Mucosa of descending colon (tissue), 3 donors: ENCODE results near the gene POLK. TPM values are rescaled to one million over a fixed set of nuclear protein-coding genes. Genes with fewer than 3 reads are reported as not detected.
A peak's percentile ranks its signal among the peaks of the same experiment; 100 is the strongest.
"Not testable (repeated sequence)": the region's sequence is repeated elsewhere in the genome, so short reads cannot be mapped to it uniquely, and the experiment has no call there.

Experiments
- ATAC-seq: fragments of 200-7000 bp; cut with Tn5 transposase; one replicate; pipeline ENCODE4 v1.9.1; 2020; ENCODE audit warnings: mild to moderate bottlenecking, moderate library complexity
- DNase-seq, 3 donors: peaks; one replicate each; pipeline ENCODE4 v3.0.0-alpha.2; 2020
- H3K36me3 ChIP-seq: fragments of 200-600 bp; one replicate; pipeline ENCODE4 v1.8.0; 2021; ENCODE audit warnings: low read depth, mild to moderate bottlenecking
- H3K4me1 ChIP-seq: fragments of 200-600 bp; one replicate; pipeline ENCODE4 v1.8.0; 2021; ENCODE audit warnings: low read depth, mild to moderate bottlenecking
- H3K4me3 ChIP-seq: fragments of 200-600 bp; one replicate; pipeline ENCODE4 v1.8.0; 2021; ENCODE audit warnings: mild to moderate bottlenecking
- H3K9me3 ChIP-seq: fragments of 200-600 bp; one replicate; pipeline ENCODE4 v1.8.0; 2021; ENCODE audit warnings: mild to moderate bottlenecking
- intact Hi-C, 2 donors: fragments of 100-400 bp; cut with DNase I in 1 of 2; cut with micrococcal nuclease in 1 of 2; formaldehyde crosslinking; loops; one replicate each; pipeline versions ENCODE4 v1.11.0 to v1.11.1; 2022; cut with DNase I, micrococcal nuclease
- total RNA-seq, 3 donors: library from RNA; stranded (reverse); fragmentation: NEBNext Ultra II Directional in 2 of 3; extraction: Animal tissue kit (Norgen Biotek cat#: 25700) in 2 of 3; gene quantifications; one replicate each; pipeline versions ENCODE4 v1.2.1 to v1.2.4, GENCODE V29; 2021 to 2023
- TF ChIP-seq, protein P1 (sequence below): fragments of 200-600 bp; IDR thresholded peaks from one replicate; pipeline ENCODE4 v1.8.0; 2022; ENCODE audit warnings: antibody characterized with exemption, mild to moderate bottlenecking
- donor health status: DM: no; HTN: no; CAD: no; lungs with moderate emphysema.
- donor health status: DM: no; HTN: no; CAD: no.
- donor health status: DM: no; HTN: yes; CAD: no.

The POLK gene
- total RNA-seq, 3 donors from 2014 or later: 15.3 to 32.5 (median 17.6) TPM

DNA sequence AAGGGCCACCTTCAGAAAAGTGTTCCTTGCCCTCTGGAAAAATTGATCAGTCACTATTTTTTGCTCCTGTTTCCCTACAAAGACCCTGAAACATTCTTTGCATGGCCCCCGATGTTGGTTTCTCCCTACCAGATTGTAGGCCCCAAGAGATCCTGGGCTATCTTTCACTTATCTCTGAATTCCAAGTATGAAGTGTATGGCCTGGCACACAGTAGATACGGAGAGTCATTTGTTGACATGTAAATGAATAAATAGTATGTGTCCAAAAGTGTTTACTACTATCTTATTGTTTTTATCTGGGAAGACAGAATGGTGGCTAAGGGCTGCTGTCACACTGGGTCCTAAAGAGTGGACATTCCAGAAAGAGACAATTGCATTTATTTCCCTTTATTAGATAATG, 92.1 kb downstream of the POLK start:
- Histone ChIP-seq H3K9me3 (no peaks in the 10 kb centered on the region), H3K36me3 (no peaks in the 10 kb centered on the region), H3K4me1 (no peaks in the 10 kb centered on the region), H3K4me3 (no peak overlapping the region)
- ATAC-seq (no peak), DNase-seq (no peak)
- intact Hi-C loops: no loop called here
- TF ChIP-seq, protein P1, sequence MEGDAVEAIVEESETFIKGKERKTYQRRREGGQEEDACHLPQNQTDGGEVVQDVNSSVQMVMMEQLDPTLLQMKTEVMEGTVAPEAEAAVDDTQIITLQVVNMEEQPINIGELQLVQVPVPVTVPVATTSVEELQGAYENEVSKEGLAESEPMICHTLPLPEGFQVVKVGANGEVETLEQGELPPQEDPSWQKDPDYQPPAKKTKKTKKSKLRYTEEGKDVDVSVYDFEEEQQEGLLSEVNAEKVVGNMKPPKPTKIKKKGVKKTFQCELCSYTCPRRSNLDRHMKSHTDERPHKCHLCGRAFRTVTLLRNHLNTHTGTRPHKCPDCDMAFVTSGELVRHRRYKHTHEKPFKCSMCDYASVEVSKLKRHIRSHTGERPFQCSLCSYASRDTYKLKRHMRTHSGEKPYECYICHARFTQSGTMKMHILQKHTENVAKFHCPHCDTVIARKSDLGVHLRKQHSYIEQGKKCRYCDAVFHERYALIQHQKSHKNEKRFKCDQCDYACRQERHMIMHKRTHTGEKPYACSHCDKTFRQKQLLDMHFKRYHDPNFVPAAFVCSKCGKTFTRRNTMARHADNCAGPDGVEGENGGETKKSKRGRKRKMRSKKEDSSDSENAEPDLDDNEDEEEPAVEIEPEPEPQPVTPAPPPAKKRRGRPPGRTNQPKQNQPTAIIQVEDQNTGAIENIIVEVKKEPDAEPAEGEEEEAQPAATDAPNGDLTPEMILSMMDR: no peak

DNA sequence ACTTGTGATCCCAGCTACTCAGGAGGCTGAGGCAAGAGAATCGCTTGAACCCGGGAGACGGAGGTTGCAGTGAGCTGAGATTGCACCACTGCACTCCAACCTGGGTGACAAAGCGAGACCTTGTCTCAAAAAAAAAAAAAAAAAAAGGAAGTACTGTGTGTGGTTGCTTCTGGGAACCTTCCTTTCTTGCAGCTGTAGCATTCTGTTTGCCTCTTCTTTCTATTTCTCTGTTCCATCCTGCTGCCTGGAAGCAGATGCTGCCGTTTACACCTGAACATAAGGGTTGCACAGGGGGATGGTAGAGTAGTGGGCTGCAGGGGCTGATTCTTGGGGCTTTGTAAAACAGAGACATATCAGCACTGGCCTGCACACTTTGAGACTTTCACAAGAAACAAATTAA, 95.7 kb downstream of the POLK start:
- DNase-seq, H3K36me3 ChIP-seq, H3K9me3 ChIP-seq, intact Hi-C loops, H3K4me1 ChIP-seq, ATAC-seq, H3K4me3 ChIP-seq: not testable (repeated sequence)

DNA sequence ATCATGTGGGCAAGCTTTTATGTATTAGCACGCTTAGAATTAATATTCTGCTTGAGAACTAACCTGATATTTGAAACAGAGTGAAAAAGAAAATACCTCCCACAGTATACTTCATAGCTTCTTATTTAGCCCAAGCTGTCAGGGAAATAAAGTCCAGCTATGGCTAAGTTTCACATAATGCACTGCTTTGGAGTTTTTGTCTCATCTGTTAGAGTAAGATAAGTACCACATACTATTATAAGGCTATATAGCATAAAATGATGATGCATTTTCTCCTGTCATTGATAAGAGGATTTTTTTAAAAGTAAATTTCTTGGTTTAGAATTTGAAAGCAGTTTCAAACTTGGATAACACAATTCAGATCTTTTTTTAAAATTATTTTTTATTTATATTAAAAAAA, 97.2 kb downstream of the POLK start:
- TF ChIP-seq, protein P1: no peak
- H3K9me3 ChIP-seq: no peaks in the 10 kb centered on the region
- no peak overlapping the region for H3K4me3 ChIP-seq
- intact Hi-C loops: no loop called here
- no peak for DNase-seq
- no peaks in the 10 kb centered on the region for H3K36me3 ChIP-seq
- no peak for ATAC-seq
- peaks cover 3% of the 10 kb centered on the region for H3K4me1 ChIP-seq

DNA sequence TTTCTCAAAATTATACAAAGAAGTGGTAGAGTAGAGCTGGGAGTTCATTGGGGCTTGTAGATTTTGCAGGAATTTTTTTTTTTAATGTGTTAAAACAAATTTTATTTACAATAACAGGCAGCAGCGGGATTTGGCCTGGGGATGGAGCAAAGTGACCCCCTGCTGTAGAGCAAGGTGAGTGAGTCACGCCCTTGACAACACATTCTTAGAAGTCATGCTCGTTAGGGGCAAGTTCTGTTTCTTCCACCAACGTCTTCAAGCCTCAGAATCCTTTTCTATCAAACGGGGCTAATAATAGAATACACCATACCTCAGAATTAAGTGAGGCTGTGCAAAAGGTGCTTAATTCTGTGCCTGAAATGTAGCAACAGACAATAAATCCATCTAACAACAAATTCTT, 98.5 kb downstream of the POLK start:
- intact Hi-C loops: no loop called here
- no peak for ATAC-seq
- Histone ChIP-seq H3K4me1 (peaks cover 6% of the 10 kb centered on the region), H3K36me3 (no peaks in the 10 kb centered on the region), H3K9me3 (no peaks in the 10 kb centered on the region), H3K4me3 (no peak overlapping the region)
- TF ChIP-seq, protein P1: no peak
- no peak for DNase-seq

DNA sequence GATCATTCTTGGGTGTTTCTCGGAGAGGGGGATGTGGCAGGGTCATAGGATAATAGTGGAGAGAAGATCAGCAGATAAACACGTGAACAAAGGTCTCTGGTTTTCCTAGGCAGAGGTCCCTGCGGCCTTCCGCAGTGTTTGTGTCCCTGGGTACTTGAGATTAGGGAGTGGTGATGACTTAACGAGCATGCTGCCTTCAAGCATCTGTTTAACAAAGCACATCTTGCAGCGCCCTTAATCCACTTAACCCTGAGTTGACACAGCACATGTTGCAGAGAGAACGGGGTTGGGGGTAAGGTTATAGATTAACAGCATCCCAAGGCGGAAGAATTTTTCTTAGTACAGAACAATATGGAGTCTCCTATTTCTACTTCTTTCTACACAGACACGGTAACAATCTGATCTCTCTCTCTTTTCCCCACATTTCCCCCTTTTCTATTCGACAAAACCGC, 99.2 kb downstream of the POLK start:
- intact Hi-C loops: not testable (repeated sequence)
- ATAC-seq (peak; percentile 54), DNase-seq (peak in 1 of 3 donors; percentile 37)

DNA sequence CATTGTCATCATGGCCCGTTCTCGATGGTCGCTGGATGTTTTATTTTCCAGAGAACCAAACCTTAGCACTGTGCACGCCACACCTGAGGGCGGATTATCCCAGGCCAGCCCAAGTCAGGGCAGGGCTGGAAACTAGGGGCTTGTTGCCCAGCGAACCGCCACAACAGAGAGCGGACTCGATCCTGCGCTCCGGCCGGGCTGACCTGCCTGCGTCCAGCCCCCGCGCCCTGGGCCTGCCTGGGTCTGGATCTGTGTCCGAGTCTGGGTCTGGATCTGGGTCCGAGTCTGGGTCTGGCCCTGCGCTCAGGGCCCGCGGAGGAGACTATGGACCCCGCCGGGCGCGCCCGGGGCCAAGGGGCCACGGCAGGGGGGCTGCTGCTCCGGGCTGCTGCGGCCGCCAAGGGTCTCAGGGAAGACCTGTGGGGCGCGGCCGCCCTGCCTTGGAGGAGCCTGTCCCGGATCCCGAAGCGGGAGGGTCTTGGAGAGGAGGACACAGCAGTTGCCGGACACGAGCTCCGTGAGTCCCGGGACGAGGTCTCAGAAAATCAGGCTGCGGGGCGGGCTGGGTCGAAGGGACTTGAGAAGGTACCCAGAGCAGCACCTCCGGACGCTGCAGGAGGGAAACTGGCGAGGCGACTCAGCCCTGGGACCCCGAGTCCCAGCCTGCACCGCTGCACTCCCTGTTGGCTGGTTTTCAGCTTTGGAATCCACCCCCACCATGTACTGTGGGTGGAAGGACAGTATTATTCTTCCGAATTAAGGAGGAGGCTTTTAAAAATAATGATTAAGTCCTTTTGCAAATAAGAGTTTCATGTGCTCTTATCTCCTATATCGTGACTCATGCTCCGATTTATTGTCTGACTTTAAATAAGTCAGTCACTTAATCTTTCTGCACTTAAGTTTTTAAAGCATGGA, 99.9 kb downstream of the POLK start, which contains the start of gene ANKDD1B:
Gene ANKDD1B, plus strand, starts transcription at position 143 of the 915 bp plus-strand sequence. Its CDS starts 182 bp downstream, at position 325.
- DNase-seq: peak; percentile 46 to 66 (median 64)
- Histone ChIP-seq H3K9me3 (no peaks in the 10 kb centered on the region), H3K4me1 (peaks cover 13% of the 10 kb centered on the region), H3K4me3 (peak within 1 kb of the TSS; percentile 25), H3K36me3 (no peaks in the 10 kb centered on the region)
- intact Hi-C loops: no loop called here
- ATAC-seq: peak; percentile 80
- TF ChIP-seq, protein P1: no peak

More for the DNA sequence above, 99.2 kb downstream of the POLK start:
- H3K9me3 ChIP-seq, H3K36me3 ChIP-seq, H3K4me1 ChIP-seq: not testable (repeated sequence)
- H3K4me3 ChIP-seq: peak overlapping the region; percentile 25
